HG02588 (cell line): ENCODE measurements around the gene TGOLN2.
"Not testable (repeated sequence)": the region's sequence is repeated elsewhere in the genome, so short reads cannot be mapped to it uniquely, and the experiment has no call there.

Source experiments
- ATAC-seq: cut with Tn5 transposase; IDR thresholded peaks from one replicate; pipeline ENCODE4 v1.9.1; 2021; ENCODE audit warnings: mild to moderate bottlenecking, moderate library complexity; ENCODE audit not compliant: unreplicated experiment

Gene TGOLN2

GRCh38 chr2:85340034-85340892 lies 12.5 kb upstream of the TGOLN2 start:
- no peak for ATAC-seq

GRCh38 chr2:85334928-85335327 lies 7.1 kb upstream of the TGOLN2 start:
- no peak for ATAC-seq

DNA sequence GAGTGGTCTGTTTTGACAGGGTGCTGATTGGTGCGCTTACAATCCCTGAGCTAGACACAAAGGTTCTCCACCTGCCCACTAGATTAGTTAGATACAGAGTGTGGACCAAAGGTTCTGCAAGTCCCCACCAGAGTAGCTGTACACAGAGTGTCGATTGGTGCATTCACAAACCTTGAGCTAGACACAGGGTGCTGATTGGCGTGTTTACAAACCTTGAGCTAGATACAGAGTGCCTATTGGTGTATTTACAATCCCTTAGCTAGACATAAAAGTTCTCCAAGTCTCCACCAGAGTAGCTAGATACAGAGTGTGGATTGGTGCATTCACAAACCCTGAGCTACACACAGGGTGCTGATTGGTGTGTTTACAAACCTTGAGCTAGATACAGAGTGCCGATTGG lies 6.1 kb upstream of the TGOLN2 start:
- not testable (repeated sequence) for ATAC-seq

- no peak for ATAC-seq
Measured at GRCh38 chr2:85330839-85331636, 3.2 kb upstream of the TGOLN2 start.

- ATAC-seq: not testable (repeated sequence)
Measured at GRCh38 chr2:85329701-85330100, 1.9 kb upstream of the TGOLN2 start.

DNA sequence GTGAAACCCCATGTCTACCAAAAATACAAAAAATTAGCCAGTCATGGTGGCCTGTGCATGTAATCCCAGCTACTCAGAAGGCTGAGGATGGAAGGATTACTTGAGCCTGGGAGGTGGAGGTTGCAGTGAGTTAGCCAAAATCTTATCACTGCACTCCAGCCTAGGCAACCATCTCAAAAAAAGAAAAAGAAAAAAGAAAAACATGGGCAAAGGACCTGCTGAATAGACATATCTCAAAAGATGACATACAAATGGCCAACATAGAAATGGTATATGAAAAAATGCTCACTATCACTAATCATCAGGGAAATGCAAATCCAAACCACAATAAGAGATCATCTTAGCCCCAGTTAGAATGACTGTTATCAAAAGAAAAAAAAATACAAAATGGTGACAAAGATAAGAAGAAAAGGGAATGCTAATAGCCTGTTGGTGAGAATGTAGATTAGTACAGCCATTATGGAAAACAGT lies 1.4 kb upstream of the TGOLN2 start:
- no peak for ATAC-seq

DNA sequence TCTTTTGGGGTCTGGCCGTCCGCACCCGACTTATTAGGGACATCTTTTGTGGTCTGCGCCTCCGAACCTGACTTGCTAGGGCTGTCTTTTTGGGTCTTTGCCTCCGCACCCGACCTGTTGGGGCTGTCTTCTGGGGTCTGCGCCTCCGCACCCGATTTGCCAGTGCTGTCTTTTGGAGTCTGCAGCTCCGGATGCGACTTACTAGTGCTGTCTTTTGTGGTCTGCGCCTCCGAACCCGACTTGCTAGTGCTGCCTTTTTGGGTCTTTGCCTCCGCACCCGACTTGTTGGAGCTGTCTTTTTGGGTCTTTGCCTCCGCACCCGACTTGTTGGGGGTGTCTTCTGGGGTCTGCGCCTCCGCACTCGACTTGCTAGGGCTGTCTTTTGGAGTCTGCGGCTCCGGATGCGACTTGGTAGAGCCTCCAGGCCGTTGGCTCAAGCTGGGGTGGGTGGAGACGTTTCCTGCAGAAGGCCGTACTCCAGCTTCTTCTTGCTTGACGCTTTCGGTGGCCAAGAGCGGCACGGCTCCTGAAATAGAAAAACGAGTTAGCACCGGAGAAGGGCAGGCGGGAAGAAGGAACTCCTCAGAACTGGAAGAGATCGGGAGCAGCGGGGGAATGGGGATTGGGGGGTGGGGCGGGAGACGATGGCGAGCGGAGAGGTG lies 498 bp downstream of the TGOLN2 start:
- ATAC-seq: peak; percentile 29

GRCh38 chr2:85326406-85327159 lies 1.2 kb downstream of the TGOLN2 start:
- peak; percentile 30 for ATAC-seq

- no peak for ATAC-seq
Measured at GRCh38 chr2:85325466-85325811, 2.4 kb downstream of the TGOLN2 start.

GRCh38 chr2:85324639-85325465 lies 2.9 kb downstream of the TGOLN2 start:
- no peak for ATAC-seq

DNA sequence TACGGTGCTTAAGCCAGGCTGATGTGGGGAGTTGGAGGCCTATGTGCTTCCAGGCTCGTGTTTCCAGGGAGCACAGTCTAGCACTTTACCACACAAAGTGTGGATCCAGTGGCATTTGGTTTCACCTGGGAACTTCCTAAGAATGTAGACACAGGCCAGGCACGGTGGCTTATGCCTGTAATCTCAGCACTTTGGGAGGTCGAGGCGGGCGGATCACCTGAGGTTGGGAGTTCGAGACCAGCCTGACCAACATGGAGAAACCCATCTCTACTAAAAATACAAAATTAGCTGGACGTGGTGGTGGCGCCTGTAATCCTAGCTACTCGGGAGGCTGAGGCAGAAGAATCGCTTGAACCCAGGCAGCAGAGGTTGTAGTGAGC lies 3.8 kb downstream of the TGOLN2 start:
- not testable (repeated sequence) for ATAC-seq

DNA sequence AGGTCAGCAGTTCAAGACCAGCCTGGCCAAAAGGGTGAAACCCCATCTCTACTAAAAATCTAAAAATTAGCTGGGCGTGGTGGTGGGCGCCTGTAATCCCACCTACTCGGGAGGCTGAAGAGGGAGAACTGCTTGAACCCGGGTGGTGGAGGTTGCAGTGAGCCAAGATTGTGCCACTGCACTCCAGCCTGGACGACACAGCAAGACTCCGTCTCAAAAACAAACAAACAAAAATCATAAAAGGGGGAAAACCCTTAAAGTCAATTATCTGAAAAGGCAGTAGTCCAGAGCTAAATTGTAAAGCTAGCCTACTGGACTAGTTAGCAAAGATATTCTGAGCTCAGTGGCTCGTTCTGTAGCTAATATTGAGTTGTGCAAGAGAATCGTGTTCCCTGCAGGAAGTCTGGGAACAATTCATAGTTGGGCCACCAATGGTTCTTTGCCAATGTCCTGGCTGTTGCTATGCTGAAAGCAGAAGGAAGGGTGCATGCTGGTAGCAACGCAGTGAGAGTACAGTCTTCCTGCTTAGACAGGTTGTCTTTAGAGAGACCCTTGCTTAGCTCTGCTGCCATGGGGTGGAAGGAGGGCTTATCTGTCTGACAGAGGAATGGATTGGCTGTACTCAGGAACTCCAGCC lies 4.3 kb downstream of the TGOLN2 start:
- ATAC-seq: no peak

DNA sequence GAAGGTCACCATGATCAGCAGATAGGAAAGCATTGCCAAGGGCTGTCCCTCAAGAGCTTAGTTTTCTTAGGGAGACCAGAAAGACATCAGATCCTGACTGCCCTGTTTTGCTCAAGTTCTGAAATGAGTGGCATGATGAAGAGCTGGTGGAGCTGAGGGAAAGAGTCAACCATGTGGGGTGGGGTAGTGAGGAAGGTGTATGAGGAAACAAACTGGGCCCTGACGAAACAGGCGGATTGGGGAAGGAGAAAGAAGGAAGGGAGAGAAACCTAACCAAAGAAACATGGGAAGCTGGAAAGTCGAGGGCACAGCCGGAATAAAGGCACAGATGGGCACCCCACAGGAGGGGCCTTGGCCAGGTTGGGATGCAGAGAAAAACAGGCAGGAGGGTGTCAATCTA lies 8.0 kb downstream of the TGOLN2 start:
- no peak for ATAC-seq

DNA sequence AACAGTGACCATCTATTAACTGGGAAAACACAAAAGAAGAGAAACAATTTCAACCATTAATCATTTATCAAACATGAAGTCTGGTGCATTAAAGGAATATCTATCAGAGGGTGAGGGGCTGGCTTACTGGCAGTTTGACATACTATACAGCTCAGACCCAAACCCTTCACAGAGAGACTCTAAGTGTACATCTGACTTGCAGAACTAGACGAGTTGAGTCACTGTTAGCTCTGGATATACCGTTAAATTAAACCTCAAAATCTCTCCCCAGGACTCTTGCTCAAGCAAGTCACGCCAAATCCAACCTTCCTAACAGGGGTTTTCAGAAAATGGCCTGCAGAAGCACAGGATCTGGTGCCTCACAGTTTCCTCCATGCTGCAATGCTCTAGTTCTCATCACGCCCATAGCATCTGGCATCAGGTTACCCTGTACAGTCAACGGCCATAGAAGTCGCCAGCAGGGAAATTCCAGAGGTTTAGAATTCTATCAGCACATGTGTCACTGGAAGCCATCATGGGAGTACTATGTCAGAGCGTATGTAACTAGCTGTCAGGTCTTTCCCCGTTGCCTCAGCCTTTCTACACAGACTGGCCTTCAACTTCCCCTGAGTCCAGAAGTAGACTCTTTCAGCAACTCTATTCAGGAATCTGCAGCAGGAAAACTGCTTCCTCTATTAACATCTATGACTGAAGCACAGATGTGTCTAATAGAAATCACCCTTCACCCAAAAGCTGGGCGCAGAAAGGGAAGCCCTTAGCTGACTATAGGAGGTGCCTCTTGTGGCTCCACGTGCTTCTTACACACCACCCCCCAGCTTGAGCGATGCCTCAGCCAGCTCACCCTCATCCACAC lies 9.3 kb downstream of the TGOLN2 start:
- ATAC-seq: peak; percentile 61

DNA sequence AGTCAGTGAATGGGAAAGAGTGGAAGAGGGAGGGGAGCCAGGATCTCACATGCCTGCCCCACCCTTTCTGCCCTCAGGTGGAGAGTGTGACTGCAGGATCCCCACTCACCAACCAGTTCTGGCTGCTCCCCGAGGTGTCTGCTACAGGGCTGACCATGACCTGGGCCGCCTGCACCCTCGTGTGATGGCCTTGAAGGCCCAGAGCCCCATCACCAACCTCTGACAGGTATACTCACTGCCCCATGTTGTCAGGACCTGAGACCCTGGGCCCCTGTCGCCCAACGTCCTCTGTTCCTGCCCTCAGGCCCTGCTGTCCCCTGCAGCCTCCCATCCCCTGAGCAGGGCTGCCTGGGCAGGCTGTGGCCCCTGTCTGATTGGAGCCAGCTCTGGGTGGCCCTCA lies 11.9 kb downstream of the TGOLN2 start:
- ATAC-seq: not testable (repeated sequence)

DNA sequence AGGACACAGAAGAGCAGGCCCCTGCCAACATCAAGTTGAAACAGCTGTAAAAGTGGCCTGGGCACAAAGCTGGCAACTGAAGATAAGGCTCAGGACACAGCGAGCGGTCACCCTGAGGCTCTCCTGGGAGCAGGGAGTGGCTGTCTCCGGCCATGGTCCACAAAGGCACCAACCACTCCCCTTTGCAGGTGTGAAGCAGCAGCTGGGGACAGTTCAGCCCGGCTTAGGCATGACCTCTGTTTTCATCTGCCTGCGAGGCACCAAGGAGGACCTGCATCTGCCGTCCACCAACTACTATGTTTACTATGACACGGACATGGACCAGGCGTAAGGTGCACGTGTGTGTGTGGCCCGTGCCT lies 12.9 kb downstream of the TGOLN2 start:
- no peak for ATAC-seq

DNA sequence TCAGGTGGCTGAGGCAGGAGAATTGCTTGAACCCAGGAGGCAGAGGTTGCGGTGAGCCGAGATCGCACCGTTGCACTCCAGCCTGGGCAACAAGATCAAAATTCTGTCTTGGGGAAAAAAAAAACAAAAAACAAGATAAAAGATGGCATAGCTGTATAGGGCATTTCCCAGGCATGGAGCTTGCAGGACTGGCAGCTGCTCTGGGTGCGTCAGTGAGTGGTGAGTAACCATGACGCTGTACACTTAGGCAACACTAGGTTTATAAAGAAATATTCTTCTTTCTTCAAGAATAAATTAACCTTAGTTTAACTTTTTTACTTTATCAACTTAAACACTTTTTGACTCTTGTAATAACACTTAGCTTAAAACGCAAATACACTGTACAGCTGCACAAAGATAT lies 15.4 kb downstream of the TGOLN2 start:
- no peak for ATAC-seq

- ATAC-seq: peak; percentile 75
Measured at GRCh38 chr2:85310330-85310729, 17.5 kb downstream of the TGOLN2 start.
